Heart right ventricle (tissue), 16 donors: ENCODE results near the gene KRT27. TPM values are rescaled to one million over a fixed set of nuclear protein-coding genes. Genes with fewer than 3 reads are reported as not detected.

Experiments
- ATAC-seq, 8 donors: fragments of 200-7000 bp; cut with Tn5 transposase; one replicate each; pipeline ENCODE4 v1.9.1; 2020; ENCODE audit warnings: mild to moderate bottlenecking in 8 of 8, moderate library complexity in 8 of 8, moderate number of reproducible peaks in 1 of 8
- DNase-seq, 2 donors: peaks; one replicate each; pipeline ENCODE4 v3.0.0-alpha.2; 2020
- H3K27ac ChIP-seq, 10 donors: fragments of 200-600 bp; sonication (generic) in 2 of 10; one replicate each; pipeline versions ENCODE4 v1.5.0 to v1.8.0; 2020 to 2022; ENCODE audit warnings: mild to moderate bottlenecking in 3 of 10
- H3K27me3 ChIP-seq, 7 donors: fragments of 200-600 bp; one replicate each; pipeline ENCODE4 v1.8.0; 2021 to 2022; ENCODE audit warnings: mild to moderate bottlenecking in 2 of 7
- H3K36me3 ChIP-seq, 9 donors: fragments of 200-600 bp; sonication (generic) in 1 of 9; one replicate each; pipeline versions ENCODE4 v1.5.0 to v1.8.0; 2020 to 2022; ENCODE audit warnings: mild to moderate bottlenecking in 2 of 9
- H3K4me1 ChIP-seq, 9 donors: fragments of 200-600 bp; sonication (generic) in 1 of 9; one replicate each; pipeline versions ENCODE4 v1.5.0 to v1.8.0; 2020 to 2022; ENCODE audit warnings: mild to moderate bottlenecking in 4 of 9
- H3K4me3 ChIP-seq, 10 donors: fragments of 200-600 bp; sonication (generic) in 2 of 10; one replicate each; pipeline versions ENCODE4 v1.5.0 to v1.8.0; 2020 to 2022; ENCODE audit warnings: mild to moderate bottlenecking in 7 of 10, moderate library complexity in 2 of 10
- H3K9me3 ChIP-seq, 11 donors: fragments of 200-600 bp in 10 of 11; sonication (generic) in 2 of 11; one replicate each; pipeline versions ENCODE4 v1.5.0 to v1.8.0; 2013 to 2022; ENCODE audit warnings: mild to moderate bottlenecking in 2 of 11, control low read depth in 1 of 11, moderate library complexity in 1 of 11
- CTCF ChIP-seq, 9 donors: fragments of 200-600 bp; sonication (generic) in 2 of 9; IDR thresholded peaks; one replicate each; pipeline versions ENCODE4 v1.5.0 to v1.8.0; 2021 to 2022; ENCODE audit warnings: antibody characterized with exemption in 9 of 9, mild to moderate bottlenecking in 5 of 9, moderate library complexity in 1 of 9
- WGBS, 2 donors: extraction: QIAGEN DNeasy Blood & Tissue Kit; methylation state at CpG; one replicate each; pipeline ENCODE4 v1.1.7; 2013; ENCODE audit warnings: inconsistent platforms in 1 of 2; 5-methylcytosine and 5-hydroxymethylcytosine counted together
- intact Hi-C, 10 donors: fragments of 100-400 bp; cut with DNase I; formaldehyde crosslinking; loops; one replicate each; pipeline versions ENCODE4 v1.11.1 to v1.14.2; 2022
- polyA plus RNA-seq, 2 donors: library from polyadenylated mRNA; stranded (reverse); fragments of 200-250 nt; gene quantifications; one replicate each; pipeline ENCODE4 v1.2.3, GENCODE V29; 2013
- total RNA-seq, 10 donors: library from RNA; stranded (reverse); fragmentation: NEBNext Ultra II Directional in 3 of 10; extraction: Animal tissue kit (Norgen Biotek cat#: 25700) in 3 of 10; gene quantifications; one replicate each; pipeline versions ENCODE4 v1.2.1 to v1.2.4, GENCODE V29; 2021 to 2023
- donor health status: Arrhythmogenic right ventricular cardiomyopathy.
- donor health status: ischemic (EF 13 %, LVEDD 7.1; RV severe dilation, severe dysfunction).
- donor health status: healthy with polysubstance abuse.
- donor health status: DM: no; HTN: yes; CAD: no.
- donor health status: DM: no; HTN: no; CAD: no.
- donor health status: ischemic (EF 25% LVEDD 6.9; RV normal size, moderate dysfunction).
- donor health status: ischemic (EF 25% LVEDD 5.7; RV mildly dilated, moderate dysfunction).
- donor health status: healthy.
- donor health status: DM: yes; HTN: yes; CAD: no.
- donor health status: Ischemic cardiomyopathy.
- donor health status: ischemic (EF 35%, LVEDD 5.7; RV mildly dilated, moderate dysfunction).
- donor health status: nonischemic (EF 11% LVEDD 7.7; RV severe dilation, severe dysfunction).
- donor health status: DM: yes; HTN: yes; CAD: no.
- donor health status: PGD.
- donor health status: ischemic (EF 29% LVEDD 5.4; RV normal size, mild dysfunction).
- donor health status: nonischemic (EF 23%, LVEDD 6.1; RV moderate dilation, normal function).

Gene KRT27
- total and polyA plus RNA-seq, 12 donors = 0.21 TPM; not detected in 11

GRCh38 chr17:40777971-40778370 lies 4.4 kb downstream of the KRT27 start:
- no peaks in the 10 kb centered on the region for H3K36me3 ChIP-seq
- no peak for DNase-seq
- H3K27me3 ChIP-seq = peaks cover 0 to 75% (median 40%) of the 10 kb centered on the region in 7 donors
- ATAC-seq = no peak
- H3K27ac ChIP-seq = no peak overlapping the region
- no peak overlapping the region for H3K4me3 ChIP-seq
- H3K4me1 ChIP-seq = no peaks in the 10 kb centered on the region
- no peak for TF ChIP-seq CTCF (IDR thresholded peaks at IDR 0.05)
- intact Hi-C loops = no loop called here
- WGBS, 2 donors = 90 to 92% methylated on average over 3 of the region's 3 CpGs
- no peaks in the 10 kb centered on the region for H3K9me3 ChIP-seq

- no peak for TF ChIP-seq CTCF (IDR thresholded peaks at IDR 0.05)
- 71 to 78% methylated on average over 7 of the region's 7 CpGs for WGBS, 2 donors
- H3K27ac ChIP-seq = no peak overlapping the region
- intact Hi-C loops = no loop called here
- H3K9me3 ChIP-seq = no peaks in the 10 kb centered on the region
- peaks cover 0 to 80% (median 40%) of the 10 kb centered on the region in 7 donors for H3K27me3 ChIP-seq
- no peaks in the 10 kb centered on the region for H3K4me1 ChIP-seq
- H3K36me3 ChIP-seq = no peaks in the 10 kb centered on the region
- ATAC-seq (no peak), DNase-seq (no peak)
- no peak overlapping the region for H3K4me3 ChIP-seq
Measured at GRCh38 chr17:40777459-40777858, 4.9 kb downstream of the KRT27 start.

- Histone ChIP-seq H3K27ac (no peak overlapping the region), H3K4me1 (no peaks in the 10 kb centered on the region), H3K36me3 (no peaks in the 10 kb centered on the region), H3K4me3 (no peak overlapping the region), H3K27me3 (peaks cover 0 to 81% (median 47%) of the 10 kb centered on the region in 7 donors), H3K9me3 (no peaks in the 10 kb centered on the region)
- WGBS, 2 donors = 70 to 71% methylated on average over 4 of the region's 4 CpGs
- intact Hi-C loops = no loop called here
- peak in 2 of 8 donors; percentile 48 to 63 for ATAC-seq
- DNase-seq = no peak
- no peak for TF ChIP-seq CTCF (IDR thresholded peaks at IDR 0.05)
Measured at GRCh38 chr17:40775945-40776344, 6.4 kb downstream of the KRT27 start.

- Histone ChIP-seq H3K27me3 (peaks cover 0 to 55% (median 19%) of the 10 kb centered on the region in 7 donors), H3K36me3 (no peaks in the 10 kb centered on the region), H3K27ac (no peak within 1 kb of the TSS), H3K4me3 (no peak within 1 kb of the TSS), H3K4me1 (no peaks in the 10 kb centered on the region), H3K9me3 (no peaks in the 10 kb centered on the region)
- TF ChIP-seq CTCF (IDR thresholded peaks at IDR 0.05) = no peak
- intact Hi-C loops = no loop called here
- DNase-seq = no peak
- ATAC-seq = no peak
- 90 to 91% methylated on average over 3 of the region's 3 CpGs for WGBS, 2 donors
Measured at GRCh38 chr17:40772101-40772500, 10.2 kb downstream of the KRT27 start, which contains the start of gene KRT26. Gene KRT26 (minus strand): TSS chr17:40772201. CDS start chr17:40772113, 88 bp downstream.
